Natural killer cell (primary cell): ENCODE results near the gene PSMD6. TPM values are rescaled to one million over a fixed set of nuclear protein-coding genes. Genes with fewer than 3 reads are reported as not detected.

Source experiments
- ATAC-seq, 3 donors: fragments of 150-1000 bp in 2 of 3; fragments of 200-7000 bp in 1 of 3; cut with Tn5 transposase; 1 replicate in 1 of 3; 2 replicates in 2 of 3; pipeline ENCODE4 v1.10.0; 2021; ENCODE audit warnings: mild to moderate bottlenecking in 2 of 3, moderate library complexity in 2 of 3
- DNase-seq, 2 donors: peaks; one replicate each; pipeline versions ENCODE4 v3.0.0 to v3.0.0-alpha.2; 2013 to 2021; ENCODE audit warnings: mixed read lengths in 1 of 2
- H3K27ac ChIP-seq: one replicate; pipeline ENCODE4 v1.5.1; 2013; ENCODE audit warnings: mild to moderate bottlenecking, low read length
- H3K27me3 ChIP-seq: one replicate; pipeline ENCODE4 v1.6.1; 2013; ENCODE audit warnings: low read length; ENCODE audit not compliant: control insufficient read depth, insufficient read depth
- H3K36me3 ChIP-seq: one replicate; pipeline ENCODE4 v1.6.1; 2013; ENCODE audit warnings: low read length; ENCODE audit not compliant: control insufficient read depth, insufficient read depth
- H3K4me1 ChIP-seq: one replicate; pipeline ENCODE4 v1.6.1; 2013; ENCODE audit warnings: low read length; ENCODE audit not compliant: control insufficient read depth, insufficient read depth
- H3K4me3 ChIP-seq: one replicate; pipeline ENCODE4 v1.5.1; 2013; ENCODE audit warnings: low read length
- H3K9me3 ChIP-seq: one replicate; pipeline ENCODE4 v1.6.1; 2013; ENCODE audit warnings: low read length; ENCODE audit not compliant: control insufficient read depth, insufficient read depth
- H3K27ac Mint-ChIP-seq, 2 donors: one replicate each; pipeline ENCODE4 v1.8.0; 2022; ENCODE audit warnings: mild to moderate bottlenecking in 2 of 2, mixed read lengths in 2 of 2, moderate library complexity in 1 of 2
- H3K27me3 Mint-ChIP-seq, 2 donors: one replicate each; pipeline ENCODE4 v1.8.0; 2022; ENCODE audit warnings: low read depth in 2 of 2, mixed read lengths in 2 of 2
- H3K36me3 Mint-ChIP-seq: one replicate; pipeline ENCODE4 v1.8.0; 2022; ENCODE audit warnings: mixed read lengths
- H3K4me1 Mint-ChIP-seq, 2 donors: one replicate each; pipeline ENCODE4 v1.8.0; 2022; ENCODE audit warnings: mixed read lengths in 2 of 2
- H3K4me3 Mint-ChIP-seq: one replicate; pipeline ENCODE4 v1.8.0; 2022; ENCODE audit warnings: mild to moderate bottlenecking, moderate library complexity, mixed read lengths
- H3K9me3 Mint-ChIP-seq, 2 donors: one replicate each; pipeline ENCODE4 v1.8.0; 2022; ENCODE audit warnings: mixed read lengths in 2 of 2
- CTCF ChIP-seq: fragments of 200-600 bp; IDR thresholded peaks from one replicate; pipeline ENCODE4 v1.8.0; 2022; ENCODE audit warnings: antibody characterized with exemption
- WGBS: methylation state at CpG from one replicate; pipeline ENCODE4 v1.1.7; 2013; ENCODE audit warnings: missing lambda C conversion rate; ENCODE audit not compliant: insufficient coverage; 5-methylcytosine and 5-hydroxymethylcytosine counted together
- intact Hi-C: fragments of 100-400 bp; cut with micrococcal nuclease; formaldehyde crosslinking; loops from one replicate; pipeline ENCODE4 v1.14.2; 2022
- total RNA-seq, 4 donors: library from RNA; stranded (reverse); fragments of 120-200 nt in 1 of 4; gene quantifications; one replicate each; pipeline versions ENCODE4 v1.2.3 to v1.2.4, GENCODE V29; 2013 to 2022

Gene PSMD6
- total RNA-seq, 3 donors from 2014 or later (not counting 1 experiment from before 2014, with no cell fraction given), result 84.4 to 105 (median 102) TPM

DNA sequence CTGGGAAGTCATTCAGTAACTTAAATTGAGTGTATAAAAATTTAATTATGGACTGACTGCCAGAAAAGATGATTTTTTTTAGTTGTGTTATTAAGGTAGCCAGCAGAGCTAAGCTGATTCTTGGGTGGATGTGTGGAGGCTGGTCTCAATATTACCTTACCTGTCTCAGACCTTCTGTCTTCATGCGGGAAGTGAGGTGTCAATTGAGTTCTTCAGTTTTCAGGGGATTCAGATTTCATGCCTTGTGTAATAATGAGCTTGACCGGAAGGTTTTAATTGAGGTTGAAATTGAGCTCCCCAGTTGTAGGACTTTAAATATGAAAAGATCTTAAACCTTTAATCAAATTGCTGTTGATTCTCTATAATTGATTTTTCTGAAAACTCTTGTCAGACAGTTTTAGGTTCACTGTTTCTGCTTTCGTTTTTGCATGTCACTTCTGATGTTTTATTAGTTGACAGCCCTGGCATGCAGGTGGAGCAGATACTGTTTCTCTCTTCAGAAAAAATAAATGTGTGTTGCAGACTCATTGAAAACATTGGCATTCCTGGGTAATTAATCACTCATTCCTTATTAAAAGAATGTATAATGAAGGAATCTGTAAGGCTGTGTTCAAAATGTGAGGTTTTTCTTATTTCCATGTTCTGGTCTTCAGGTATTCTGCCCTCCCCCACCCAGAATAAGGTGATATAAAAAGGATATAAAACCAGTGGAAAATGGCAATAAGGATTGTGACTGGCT is 54.5 kb downstream of the PSMD6 start:
- Mint-ChIP-seq H3K27ac (peak overlapping the region; percentile 95 to 99), H3K27me3 (no peaks in the 10 kb centered on the region), H3K36me3 (peaks cover 6% of the 10 kb centered on the region), H3K4me3 (peak overlapping the region; percentile 99), H3K4me1 (peaks cover 74 to 80% of the 10 kb centered on the region in 2 donors), H3K9me3 (no peaks in the 10 kb centered on the region)
- intact Hi-C loops, result loop anchor here (2.0 to 5.0 kb wide), 2 partner anchors 32 to 56 kb away; partner anchors contain the start of gene SCAANT1
- peak overlapping the region; percentile 52 for H3K4me3 ChIP-seq
- ATAC-seq, result peak; percentile 14 to 33 (median 26)
- H3K36me3 ChIP-seq, result peaks cover 14% of the 10 kb centered on the region
- TF ChIP-seq CTCF, result no peak
- no peaks in the 10 kb centered on the region for H3K9me3 ChIP-seq
- no peaks in the 10 kb centered on the region for H3K27me3 ChIP-seq
- H3K4me1 ChIP-seq, result peaks cover 34% of the 10 kb centered on the region
- peak overlapping the region; percentile 79 for H3K27ac ChIP-seq
- DNase-seq, result peak in 1 of 2 donors; percentile 15
- WGBS, result 0% methylated on average over 2 of the region's 3 CpGs

DNA sequence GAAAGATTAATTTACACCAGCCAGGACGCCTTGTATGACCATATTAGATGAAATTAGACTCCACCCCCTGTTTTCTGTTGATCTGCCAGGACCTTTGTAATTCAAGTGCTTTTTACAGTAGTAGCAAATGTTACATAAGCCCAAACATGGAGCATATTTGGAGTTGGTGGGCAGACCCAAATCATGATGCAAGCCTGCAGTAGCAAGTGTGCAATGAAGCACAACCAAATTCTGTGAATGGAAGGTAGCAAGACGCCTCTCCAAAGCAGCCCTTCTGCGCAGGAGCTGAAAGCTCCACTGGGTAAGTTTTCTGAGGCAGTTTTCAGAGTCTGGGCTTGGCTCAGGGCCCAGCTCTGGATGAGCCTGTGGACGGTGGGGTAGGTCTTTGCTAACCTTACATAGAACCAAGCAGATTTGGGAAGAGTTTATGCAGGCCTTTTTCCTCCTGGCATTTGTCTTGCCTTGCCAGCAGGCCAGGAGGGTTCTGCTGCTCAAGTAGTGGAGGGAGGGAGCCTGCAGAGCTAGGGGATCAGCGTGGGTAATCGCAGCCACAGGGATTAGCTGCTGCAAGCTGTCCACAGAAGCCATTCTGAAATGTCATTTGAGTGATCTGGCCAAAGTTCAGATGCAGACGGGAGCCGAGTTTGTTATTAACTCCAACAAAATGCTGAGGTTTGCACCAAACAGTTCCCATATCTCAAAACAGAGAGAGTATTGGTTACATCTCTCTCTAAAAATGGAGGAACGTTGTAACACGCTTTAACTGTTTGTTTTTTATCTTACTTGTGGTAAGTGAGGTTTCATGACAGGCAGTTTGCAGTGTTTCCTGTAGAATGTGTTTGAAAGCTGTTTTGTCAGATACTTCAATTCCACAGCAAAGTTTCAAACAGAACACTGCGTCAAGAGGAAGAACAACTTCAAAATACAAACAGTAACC is 55.4 kb downstream of the PSMD6 start:
- Histone ChIP-seq H3K27me3 (no peaks in the 10 kb centered on the region), H3K36me3 (peaks cover 7% of the 10 kb centered on the region), H3K4me1 (peaks cover 26% of the 10 kb centered on the region), H3K9me3 (no peaks in the 10 kb centered on the region), H3K4me3 (peak overlapping the region; percentile 52), H3K27ac (peak overlapping the region; percentile 79)
- no peaks in the 10 kb centered on the region for H3K36me3 Mint-ChIP-seq
- H3K27ac Mint-ChIP-seq, result peak overlapping the region; percentile 95 to 99
- H3K4me3 Mint-ChIP-seq, result peak overlapping the region; percentile 99
- intact Hi-C loops, result loop anchor here (2.0 to 5.0 kb wide), 2 partner anchors 31 to 56 kb away; partner anchors contain the start of gene SCAANT1
- H3K27me3 Mint-ChIP-seq, result no peaks in the 10 kb centered on the region
- DNase-seq (peak; percentile 39 to 87), ATAC-seq (peak; percentile 68 to 82 (median 72))
- no peak for TF ChIP-seq CTCF
- 4% methylated on average over 10 of the region's 11 CpGs for WGBS
- H3K9me3 Mint-ChIP-seq, result no peaks in the 10 kb centered on the region
- H3K4me1 Mint-ChIP-seq, result peaks cover 72% of the 10 kb centered on the region in 2 donors

GRCh38 chr3:63966871-63967270 is 56.4 kb downstream of the PSMD6 start:
- H3K9me3 ChIP-seq, result no peaks in the 10 kb centered on the region
- H3K9me3 Mint-ChIP-seq, result no peaks in the 10 kb centered on the region
- H3K27ac Mint-ChIP-seq, result peak overlapping the region; percentile 95 to 99
- H3K36me3 Mint-ChIP-seq, result no peaks in the 10 kb centered on the region
- H3K36me3 ChIP-seq, result peaks cover 5% of the 10 kb centered on the region
- peaks cover 24% of the 10 kb centered on the region for H3K4me1 ChIP-seq
- peak overlapping the region; percentile 79 for H3K27ac ChIP-seq
- ATAC-seq, result no peak
- WGBS, result 88% methylated on average over 1 of the region's 1 CpG
- no peak overlapping the region for H3K4me3 ChIP-seq
- no peak for DNase-seq
- intact Hi-C loops, result loop anchor here (5.0 kb wide), 1 partner anchor 55 kb away; the partner anchor contains the start of gene SCAANT1
- peak overlapping the region; percentile 40 for H3K4me3 Mint-ChIP-seq
- H3K27me3 ChIP-seq, result no peaks in the 10 kb centered on the region
- no peaks in the 10 kb centered on the region for H3K27me3 Mint-ChIP-seq
- H3K4me1 Mint-ChIP-seq, result peaks cover 61% of the 10 kb centered on the region in 2 donors
- TF ChIP-seq CTCF, result no peak
